Measurements from ENCODE around the gene CSNK1D. TPM values are rescaled to one million over a fixed set of nuclear protein-coding genes. Genes with fewer than 3 reads are reported as not detected.

The CSNK1D gene
- total RNA-seq, 1 donor = 57.0 TPM

GRCh38 chr17:82253179-82253544 is 20.3 kb downstream of the CSNK1D start:
- no peak overlapping the region for H3K4me3 ChIP-seq (ENCODE audit: low read depth, low read length)
- DNase-seq (ENCODE audit: low read depth) = no peak
- TF ChIP-seq CTCF (IDR thresholded peaks at IDR 0.05; ENCODE audit: insufficient read depth, low read depth, low read length) = no peak

- no peak for TF ChIP-seq CTCF (IDR thresholded peaks at IDR 0.05; ENCODE audit: insufficient read depth, low read depth, low read length)
- no peak for DNase-seq (ENCODE audit: low read depth)
- no peak overlapping the region for H3K4me3 ChIP-seq (ENCODE audit: low read depth, low read length)
Measured at GRCh38 chr17:82252511-82253178, 20.9 kb downstream of the CSNK1D start.

GRCh38 chr17:82250868-82251500 is 22.5 kb downstream of the CSNK1D start:
- no peak overlapping the region for H3K4me3 ChIP-seq (ENCODE audit: low read depth, low read length)
- TF ChIP-seq CTCF (IDR thresholded peaks at IDR 0.05; ENCODE audit: insufficient read depth, low read depth, low read length) = no peak
- no peak for DNase-seq (ENCODE audit: low read depth)

- H3K4me3 ChIP-seq (ENCODE audit: low read depth, low read length) = no peak overlapping the region
- no peak for DNase-seq (ENCODE audit: low read depth)
- no peak for TF ChIP-seq CTCF (IDR thresholded peaks at IDR 0.05; ENCODE audit: insufficient read depth, low read depth, low read length)
Measured at GRCh38 chr17:82249896-82250581, 23.5 kb downstream of the CSNK1D start.

GRCh38 chr17:82248815-82249674 is 24.5 kb downstream of the CSNK1D start:
- H3K4me3 ChIP-seq (ENCODE audit: low read depth, low read length) = no peak overlapping the region
- TF ChIP-seq CTCF (IDR thresholded peaks at IDR 0.05; ENCODE audit: insufficient read depth, low read depth, low read length) = no peak
- DNase-seq (ENCODE audit: low read depth) = no peak

- DNase-seq (ENCODE audit: low read depth) = no peak
- no peak for TF ChIP-seq CTCF (IDR thresholded peaks at IDR 0.05; ENCODE audit: insufficient read depth, low read depth, low read length)
Measured at GRCh38 chr17:82247856-82248671, 25.4 kb downstream of the CSNK1D start.

More at GRCh38 chr17:82247856-82248671, 25.4 kb downstream of the CSNK1D start:
- no peak overlapping the region for H3K4me3 ChIP-seq (ENCODE audit: low read depth, low read length)
